ENCODE data around the gene GPD2. TPM values are rescaled to one million over a fixed set of nuclear protein-coding genes. Genes with fewer than 3 reads are reported as not detected.

Gene GPD2
- total RNA-seq, 4 donors from 2014 or later: 16.7 to 51.5 (median 26.8) TPM

- Histone ChIP-seq H3K4me3 (no peak overlapping the region), H3K27ac (no peak overlapping the region), H3K36me3 (no peaks in the 10 kb centered on the region), H3K27me3 (no peaks in the 10 kb centered on the region), H3K4me1 (peaks cover 0 to 14% (median 5%) of the 10 kb centered on the region in 3 donors), H3K9me3 (no peaks in the 10 kb centered on the region)
- TF ChIP-seq CTCF (IDR thresholded peaks at IDR 0.05) (no peak), POLR2A (IDR thresholded peaks at IDR 0.05) (no peak)
- no peak for ATAC-seq
- 67 to 96% methylated on average over 5 of the region's 5 CpGs for WGBS, 2 donors (ENCODE audit: low coverage in 1 of 2)
Measured at GRCh38 chr2:156401861-156402260, 34.3 kb upstream of the GPD2 start.

GRCh38 chr2:156405586-156405985 lies 30.6 kb upstream of the GPD2 start:
- H3K27me3 ChIP-seq: no peaks in the 10 kb centered on the region
- H3K4me3 ChIP-seq: no peak overlapping the region
- no peaks in the 10 kb centered on the region for H3K4me1 ChIP-seq
- H3K27ac ChIP-seq: no peak overlapping the region
- TF ChIP-seq CTCF (IDR thresholded peaks at IDR 0.05) (no peak), POLR2AphosphoS5 (IDR thresholded peaks at IDR 0.05) (no peak), EP300 (IDR thresholded peaks at IDR 0.05) (no peak), POLR2A (IDR thresholded peaks at IDR 0.05) (no peak)
- H3K36me3 ChIP-seq: no peaks in the 10 kb centered on the region
- ATAC-seq: peak; percentile 39
- H3K9me3 ChIP-seq: no peaks in the 10 kb centered on the region
- WGBS, 2 donors (ENCODE audit: low coverage in 1 of 2): 52 to 87% methylated on average over 3 of the region's 3 CpGs

- H3K36me3 ChIP-seq: no peaks in the 10 kb centered on the region
- H3K27me3 ChIP-seq: no peaks in the 10 kb centered on the region
- no peak for TF ChIP-seq EP300 (IDR thresholded peaks at IDR 0.05)
- TF ChIP-seq POLR2A (IDR thresholded peaks at IDR 0.05): no peak
- TF ChIP-seq POLR2AphosphoS5 (IDR thresholded peaks at IDR 0.05): no peak
- TF ChIP-seq CTCF (IDR thresholded peaks at IDR 0.05): no peak
- no peak overlapping the region for H3K27ac ChIP-seq
- H3K4me1 ChIP-seq: no peaks in the 10 kb centered on the region
- H3K4me3 ChIP-seq: no peak overlapping the region
- ATAC-seq: no peak
- 92 to 97% methylated on average over 3 to 4 of the region's 4 CpGs for WGBS, 2 donors (ENCODE audit: low coverage in 1 of 2)
- H3K9me3 ChIP-seq: no peaks in the 10 kb centered on the region
Measured at GRCh38 chr2:156411835-156412234, 24.3 kb upstream of the GPD2 start.

GRCh38 chr2:156421851-156422250 lies 14.3 kb upstream of the GPD2 start:
- ATAC-seq: no peak
- Histone ChIP-seq H3K36me3 (no peaks in the 10 kb centered on the region), H3K9me3 (no peaks in the 10 kb centered on the region), H3K4me3 (no peak overlapping the region), H3K4me1 (no peaks in the 10 kb centered on the region), H3K27ac (no peak overlapping the region), H3K27me3 (no peaks in the 10 kb centered on the region)
- 90 to 100% methylated on average over 1 of the region's 1 CpG for WGBS, 2 donors (ENCODE audit: low coverage in 1 of 2)
- no peak for TF ChIP-seq POLR2A (IDR thresholded peaks at IDR 0.05)
- no peak for TF ChIP-seq EP300 (IDR thresholded peaks at IDR 0.05)
- no peak for TF ChIP-seq POLR2AphosphoS5 (IDR thresholded peaks at IDR 0.05)
- TF ChIP-seq CTCF (IDR thresholded peaks at IDR 0.05): no peak

- Histone ChIP-seq H3K4me1 (peaks cover 0 to 3% (median 0%) of the 10 kb centered on the region in 3 donors), H3K36me3 (no peaks in the 10 kb centered on the region), H3K27ac (no peak overlapping the region), H3K9me3 (no peaks in the 10 kb centered on the region), H3K27me3 (no peaks in the 10 kb centered on the region), H3K4me3 (no peak overlapping the region)
- 67 to 90% methylated on average over 5 to 8 of the region's 8 CpGs for WGBS, 2 donors (ENCODE audit: low coverage in 1 of 2)
- no peak for ATAC-seq
- TF ChIP-seq POLR2AphosphoS5 (IDR thresholded peaks at IDR 0.05) (no peak), CTCF (IDR thresholded peaks at IDR 0.05) (no peak), EP300 (IDR thresholded peaks at IDR 0.05) (no peak), POLR2A (IDR thresholded peaks at IDR 0.05) (no peak)
Measured at GRCh38 chr2:156423674-156424282, 12.4 kb upstream of the GPD2 start.
